Inflammatory macrophage (primary cell): Measurements from ENCODE around the gene SIRPG.
"Not testable (repeated sequence)": the region's sequence is repeated elsewhere in the genome, so short reads cannot be mapped to it uniquely, and the experiment has no call there.

Experiments
- DNase-seq, 2 donors: peaks; one replicate each; pipeline ENCODE4 v3.0.0-alpha.2; 2020 to 2022

The SIRPG gene

DNA sequence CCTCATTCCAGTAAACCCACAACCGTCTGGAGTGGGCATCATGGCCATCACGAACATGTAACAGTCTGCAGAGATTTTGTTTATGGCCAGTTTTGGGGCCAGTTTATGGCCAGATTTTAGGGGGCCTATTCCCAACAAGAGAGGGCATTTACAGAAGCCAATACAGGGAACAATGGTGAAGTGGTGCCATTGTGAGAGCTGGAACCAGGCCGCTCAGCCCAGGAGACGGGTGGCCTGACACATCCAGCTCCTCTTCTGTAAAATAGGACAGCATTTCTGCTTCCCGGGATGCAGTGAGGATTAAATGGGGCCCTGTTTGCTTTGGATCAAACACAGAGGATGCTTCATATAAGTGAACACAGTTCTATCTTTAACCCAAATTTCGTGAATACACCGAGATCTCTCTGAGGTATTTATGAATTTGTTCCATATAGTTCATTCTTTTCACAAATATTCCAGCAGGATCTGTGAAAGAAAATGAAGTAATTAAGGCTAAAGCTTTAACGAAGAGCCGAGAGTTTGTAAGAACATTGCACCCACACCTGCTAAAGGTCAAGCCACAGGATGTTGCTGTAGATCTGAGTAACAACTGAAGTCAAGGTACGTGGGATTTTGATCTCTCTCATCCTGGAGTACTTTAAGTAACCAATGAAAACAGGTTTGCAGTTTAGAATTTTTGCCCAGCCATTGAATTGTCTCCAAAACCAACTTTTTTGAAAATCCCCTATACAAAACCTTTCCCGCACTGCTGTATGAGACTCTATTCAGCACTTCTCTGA is 14.5 kb upstream of the SIRPG start:
- DNase-seq: no peak

DNA sequence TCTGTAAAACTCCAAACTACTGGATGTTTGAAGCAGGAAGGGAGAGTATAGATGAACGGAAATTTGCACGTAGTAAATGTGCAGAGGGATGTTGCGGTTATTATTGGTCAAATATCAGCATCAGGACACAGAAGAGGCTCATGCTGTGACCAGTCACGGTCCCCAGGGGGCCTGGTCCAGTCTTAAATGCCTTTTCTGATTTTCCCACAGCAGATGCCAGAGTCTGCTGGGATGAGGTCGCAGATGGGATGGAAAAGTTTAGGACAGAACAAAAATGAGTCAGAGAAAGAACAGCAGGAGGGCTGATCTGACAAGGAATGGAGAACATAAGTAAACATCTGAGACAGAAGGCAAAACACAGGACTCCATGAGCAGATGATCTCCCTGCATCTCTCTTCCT is 11.7 kb upstream of the SIRPG start:
- no peak for DNase-seq

GRCh38 chr20:1667502-1668085 is 10.0 kb upstream of the SIRPG start:
- no peak for DNase-seq

DNA sequence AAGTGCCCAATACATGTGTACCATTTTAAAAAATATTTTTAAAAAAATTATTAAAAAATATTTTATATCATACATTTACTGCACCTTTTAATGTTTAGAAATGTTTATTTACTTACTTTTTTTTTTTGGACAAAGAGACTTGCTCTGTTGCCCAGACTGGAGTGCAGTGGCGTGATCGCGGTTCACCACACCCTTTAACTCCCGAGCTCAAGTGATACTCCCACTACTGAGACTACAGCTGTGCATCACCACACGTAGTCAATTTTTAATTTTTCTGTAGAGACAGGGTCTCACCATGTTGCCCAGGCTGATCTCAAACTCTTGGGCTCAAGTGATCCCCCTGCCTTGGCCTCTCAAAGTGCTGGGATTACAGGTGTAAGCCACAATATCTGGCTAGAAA is 9.2 kb upstream of the SIRPG start:
- DNase-seq: no peak

GRCh38 chr20:1665345-1665744 is 7.8 kb upstream of the SIRPG start:
- DNase-seq: no peak

- DNase-seq: peak in 1 of 2 donors; percentile 13
These were observed 7.3 kb upstream of the SIRPG start for GRCh38 chr20:1664911-1665310.

DNA sequence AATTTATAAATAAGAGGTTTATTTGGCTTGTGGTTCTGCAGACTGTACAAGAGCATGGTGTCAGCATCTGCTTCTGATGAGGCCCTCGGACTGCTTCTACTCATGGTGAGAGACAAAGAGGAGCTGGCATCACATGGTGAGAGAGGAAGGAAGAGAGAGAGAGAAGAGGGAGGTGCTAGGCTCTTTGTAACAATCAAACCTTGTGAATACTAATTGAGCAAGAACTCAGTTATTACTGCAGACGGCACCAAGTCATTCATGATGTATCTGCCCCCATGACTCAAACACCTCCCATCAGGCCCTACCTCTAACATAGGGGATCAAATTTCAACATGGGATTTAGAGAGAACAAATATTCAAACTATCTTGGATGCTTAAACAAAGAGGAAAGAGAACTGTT is 6.3 kb upstream of the SIRPG start:
- DNase-seq: peak; percentile 44

- DNase-seq: peak in 1 of 2 donors; percentile 27
These were observed 4.1 kb upstream of the SIRPG start for GRCh38 chr20:1661542-1662299.

GRCh38 chr20:1660246-1660645 is 2.7 kb upstream of the SIRPG start:
- DNase-seq: no peak

GRCh38 chr20:1656844-1657243 is 735 bp downstream of the SIRPG start:
- no peak for DNase-seq

DNA sequence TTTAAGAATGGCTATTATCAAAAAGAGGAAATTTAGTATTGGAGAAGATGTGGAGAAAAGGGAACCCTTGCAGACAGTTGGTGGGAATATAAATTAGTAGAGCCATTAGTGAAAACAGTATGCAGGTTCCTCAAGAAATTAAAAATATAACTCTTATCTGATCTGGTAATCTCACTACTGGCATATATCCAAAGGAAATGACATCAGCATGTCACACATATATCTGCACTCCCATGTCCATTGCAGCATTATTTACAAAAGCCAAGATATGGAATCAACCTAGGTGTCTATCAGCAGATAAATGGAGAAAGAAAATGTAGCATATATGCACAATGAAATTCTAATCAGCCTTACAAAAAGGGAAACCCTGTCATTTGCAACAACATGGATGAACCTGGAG is 2.6 kb downstream of the SIRPG start:
- DNase-seq: no peak

DNA sequence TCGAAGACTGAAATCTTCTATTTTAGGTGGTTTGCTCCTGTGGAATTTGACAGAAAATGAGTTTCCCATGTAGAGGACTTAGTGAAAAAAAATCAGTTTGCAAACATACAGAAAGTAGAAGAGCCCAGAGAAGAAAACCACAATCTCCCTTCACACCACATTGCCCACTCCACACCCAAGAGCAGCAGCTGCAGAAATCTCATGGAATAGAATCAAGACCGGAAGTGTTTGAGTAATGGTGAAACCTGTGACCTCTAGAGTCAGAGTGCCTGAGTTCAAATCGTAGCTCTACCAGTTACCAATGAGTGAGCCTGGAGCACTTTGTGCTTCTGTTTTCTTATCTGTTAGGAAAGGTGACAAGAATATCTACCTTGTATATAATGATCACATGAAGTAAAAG is 4.6 kb downstream of the SIRPG start:
- DNase-seq: no peak

GRCh38 chr20:1652104-1652503 is 5.5 kb downstream of the SIRPG start:
- DNase-seq: no peak

DNA sequence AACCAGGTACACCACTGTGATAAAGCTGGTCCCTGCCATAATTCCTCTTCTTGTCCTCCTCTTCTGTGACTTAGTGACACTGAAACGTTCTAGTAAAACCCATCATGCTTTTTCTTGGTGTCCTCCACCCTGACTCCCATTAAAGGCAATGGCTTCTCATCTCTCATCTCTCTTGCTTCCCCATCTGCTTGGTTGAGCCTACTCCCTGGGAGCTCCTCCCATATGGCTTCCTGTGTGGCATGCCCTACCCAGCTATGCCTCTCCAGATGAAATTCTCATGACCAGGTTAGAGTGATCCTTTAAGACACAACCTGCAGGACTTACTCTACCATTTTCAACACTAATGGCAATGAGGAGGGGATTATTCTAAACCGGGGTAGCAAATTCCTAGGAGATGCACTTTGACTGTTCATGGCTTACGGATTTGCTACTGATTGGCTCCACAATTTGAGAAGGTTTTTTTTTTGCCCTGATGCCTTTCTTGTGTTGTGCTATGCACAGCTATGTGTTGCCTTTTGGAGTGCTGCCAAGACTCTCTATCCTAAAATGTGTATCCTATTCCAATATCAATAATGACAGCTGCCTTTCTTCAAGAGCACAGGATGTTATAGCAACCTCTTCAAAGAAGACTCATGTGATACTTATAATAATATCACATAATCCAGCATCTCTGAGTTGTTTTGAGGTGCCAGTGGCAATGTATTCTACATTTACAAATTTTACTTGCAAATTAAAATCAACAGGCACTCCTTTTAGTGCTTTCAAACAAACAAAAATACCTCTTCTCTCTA is 6.1 kb downstream of the SIRPG start:
- peak in 1 of 2 donors; percentile 10 for DNase-seq

DNA sequence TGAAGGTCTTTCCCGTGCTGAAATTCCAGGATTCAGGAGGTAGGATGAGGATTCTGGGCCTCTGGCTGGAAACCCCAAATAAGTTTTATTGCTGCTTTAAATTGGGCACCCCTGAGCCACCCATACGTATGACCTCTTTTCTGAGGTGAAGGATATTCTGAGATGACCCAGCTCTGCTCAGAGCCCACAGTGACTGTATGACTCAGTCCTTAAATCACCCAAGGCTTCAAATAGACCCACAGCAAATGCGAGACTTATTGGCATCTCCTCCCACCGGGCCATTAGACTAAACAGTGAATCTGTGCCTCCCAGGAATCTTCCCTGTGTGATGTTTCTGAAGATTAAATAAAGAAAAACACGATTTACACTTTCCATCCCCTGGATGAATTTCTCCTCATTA is 9.5 kb downstream of the SIRPG start:
- no peak for DNase-seq

GRCh38 chr20:1646975-1647431 is 10.6 kb downstream of the SIRPG start:
- no peak for DNase-seq

- no peak for DNase-seq
These were observed 13.2 kb downstream of the SIRPG start for GRCh38 chr20:1644101-1644962.

GRCh38 chr20:1638643-1639042 is 18.9 kb downstream of the SIRPG start:
- not testable (repeated sequence) for DNase-seq

DNA sequence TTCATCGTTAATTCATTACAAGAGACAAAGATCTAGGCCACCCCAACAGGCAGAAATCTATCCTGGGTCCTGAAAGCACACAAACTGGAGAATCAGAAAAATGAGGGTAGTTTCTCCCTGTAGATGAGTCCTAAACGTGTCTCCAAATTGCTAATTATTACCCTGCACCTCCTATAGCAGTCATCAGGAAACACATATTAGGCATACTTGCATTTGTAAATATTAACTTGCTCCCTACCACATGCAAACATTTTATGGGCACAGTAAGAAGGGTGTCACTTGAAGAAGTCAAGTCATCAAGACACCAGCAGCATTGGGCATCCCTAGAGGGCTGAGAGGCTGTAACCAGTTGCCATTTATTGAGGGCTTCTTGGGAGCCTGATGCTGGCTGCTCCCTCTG is 19.8 kb downstream of the SIRPG start:
- no peak for DNase-seq

- no peak for DNase-seq
These were observed 20.4 kb downstream of the SIRPG start for GRCh38 chr20:1637226-1637625.

DNA sequence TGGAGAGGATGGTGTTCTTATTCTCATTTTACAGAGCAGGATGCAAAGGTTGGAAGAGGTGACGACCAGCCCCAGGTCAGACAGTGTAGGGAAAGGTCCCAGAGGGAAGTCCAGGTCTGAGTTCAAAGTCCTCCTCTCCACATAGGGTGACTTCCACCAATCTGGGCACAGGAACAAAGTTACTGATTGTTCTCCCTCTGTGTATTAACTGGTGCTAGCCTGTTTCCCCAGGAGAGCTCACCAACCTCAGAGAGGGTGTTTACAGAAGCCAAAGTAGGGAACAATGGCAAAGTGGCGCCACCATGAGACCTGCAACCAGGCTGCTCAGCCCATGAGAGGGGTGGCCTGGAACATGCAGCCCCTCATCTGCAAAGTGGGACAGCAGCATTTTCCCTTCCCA is 21.0 kb downstream of the SIRPG start:
- DNase-seq: peak in 1 of 2 donors; percentile 34
